Measurements from ENCODE around the gene CDK16. TPM values are rescaled to one million over a fixed set of nuclear protein-coding genes. Genes with fewer than 3 reads are reported as not detected.

Gene CDK16
- total and polyA plus RNA-seq, 9 of the 15 experiments (the other 6 are each of a cell fraction or from before 2014, with no cell fraction given) = 3.9 to 104 (median 57.5) TPM

DNA sequence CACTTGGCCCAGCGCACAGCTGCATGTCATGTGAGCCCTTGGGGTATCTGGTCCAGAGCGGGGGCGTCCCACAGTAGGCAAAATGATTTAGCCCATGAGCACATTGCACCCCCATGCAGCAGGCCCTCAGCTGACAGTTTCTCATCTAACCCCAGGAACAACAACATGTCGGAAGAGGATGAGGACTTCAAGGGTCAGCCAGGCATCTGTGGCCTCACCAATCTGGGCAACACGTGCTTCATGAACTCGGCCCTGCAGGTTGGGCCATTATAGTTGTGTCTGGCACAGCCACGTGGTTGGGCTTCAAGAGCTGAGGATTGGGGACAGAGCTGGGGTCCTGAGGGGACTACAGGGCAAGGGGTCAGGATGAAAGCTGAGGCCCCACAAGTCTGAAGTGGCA lies 22.1 kb downstream of the CDK16 start:
- TF ChIP-seq, protein P1, sequence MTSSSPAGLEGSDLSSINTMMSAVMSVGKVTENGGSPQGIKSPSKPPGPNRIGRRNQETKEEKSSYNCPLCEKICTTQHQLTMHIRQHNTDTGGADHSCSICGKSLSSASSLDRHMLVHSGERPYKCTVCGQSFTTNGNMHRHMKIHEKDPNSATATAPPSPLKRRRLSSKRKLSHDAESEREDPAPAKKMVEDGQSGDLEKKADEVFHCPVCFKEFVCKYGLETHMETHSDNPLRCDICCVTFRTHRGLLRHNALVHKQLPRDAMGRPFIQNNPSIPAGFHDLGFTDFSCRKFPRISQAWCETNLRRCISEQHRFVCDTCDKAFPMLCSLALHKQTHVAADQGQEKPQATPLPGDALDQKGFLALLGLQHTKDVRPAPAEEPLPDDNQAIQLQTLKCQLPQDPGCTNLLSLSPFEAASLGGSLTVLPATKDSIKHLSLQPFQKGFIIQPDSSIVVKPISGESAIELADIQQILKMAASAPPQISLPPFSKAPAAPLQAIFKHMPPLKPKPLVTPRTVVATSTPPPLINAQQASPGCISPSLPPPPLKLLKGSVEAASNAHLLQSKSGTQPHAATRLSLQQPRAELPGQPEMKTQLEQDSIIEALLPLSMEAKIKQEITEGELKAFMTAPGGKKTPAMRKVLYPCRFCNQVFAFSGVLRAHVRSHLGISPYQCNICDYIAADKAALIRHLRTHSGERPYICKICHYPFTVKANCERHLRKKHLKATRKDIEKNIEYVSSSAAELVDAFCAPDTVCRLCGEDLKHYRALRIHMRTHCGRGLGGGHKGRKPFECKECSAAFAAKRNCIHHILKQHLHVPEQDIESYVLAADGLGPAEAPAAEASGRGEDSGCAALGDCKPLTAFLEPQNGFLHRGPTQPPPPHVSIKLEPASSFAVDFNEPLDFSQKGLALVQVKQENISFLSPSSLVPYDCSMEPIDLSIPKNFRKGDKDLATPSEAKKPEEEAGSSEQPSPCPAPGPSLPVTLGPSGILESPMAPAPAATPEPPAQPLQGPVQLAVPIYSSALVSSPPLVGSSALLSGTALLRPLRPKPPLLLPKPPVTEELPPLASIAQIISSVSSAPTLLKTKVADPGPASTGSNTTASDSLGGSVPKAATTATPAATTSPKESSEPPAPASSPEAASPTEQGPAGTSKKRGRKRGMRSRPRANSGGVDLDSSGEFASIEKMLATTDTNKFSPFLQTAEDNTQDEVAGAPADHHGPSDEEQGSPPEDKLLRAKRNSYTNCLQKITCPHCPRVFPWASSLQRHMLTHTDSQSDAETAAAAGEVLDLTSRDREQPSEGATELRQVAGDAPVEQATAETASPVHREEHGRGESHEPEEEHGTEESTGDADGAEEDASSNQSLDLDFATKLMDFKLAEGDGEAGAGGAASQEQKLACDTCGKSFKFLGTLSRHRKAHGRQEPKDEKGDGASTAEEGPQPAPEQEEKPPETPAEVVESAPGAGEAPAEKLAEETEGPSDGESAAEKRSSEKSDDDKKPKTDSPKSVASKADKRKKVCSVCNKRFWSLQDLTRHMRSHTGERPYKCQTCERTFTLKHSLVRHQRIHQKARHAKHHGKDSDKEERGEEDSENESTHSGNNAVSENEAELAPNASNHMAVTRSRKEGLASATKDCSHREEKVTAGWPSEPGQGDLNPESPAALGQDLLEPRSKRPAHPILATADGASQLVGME (CRISPR knock-in tag; IDR thresholded peaks at IDR 0.05) = no peak
- no peak for TF ChIP-seq MTA3 (IDR thresholded peaks at IDR 0.05; ENCODE audit: borderline replicate concordance)
- no peak for TF ChIP-seq GABPB1 (CRISPR knock-in tag; IDR thresholded peaks at IDR 0.05)
- TF ChIP-seq NCOA6 (IDR thresholded peaks at IDR 0.05) = no peak
- no peak for TF ChIP-seq ZNF311 (CRISPR knock-in tag; IDR thresholded peaks at IDR 0.05)
- no TSS peak for BruUV-seq (replicated peaks)
- Histone ChIP-seq H3K27ac (ENCODE audit: extremely low read depth, low read depth, low read length) (no peak overlapping the region), H3K27me3 (ENCODE audit: control insufficient read depth in 2 of 2, insufficient read depth in 2 of 2, low read length in 2 of 2) (no peaks in the 10 kb centered on the region; a peak in 1 of 5 replicates), H3K79me2 (ENCODE audit: control insufficient read depth, insufficient read depth, low read length) (peaks cover 8% of the 10 kb centered on the region; the same call in 1 of the 3 replicates), H3K9me1 (ENCODE audit: control insufficient read depth, insufficient read depth, low read length) (no peaks in the 10 kb centered on the region), H3K4me1 (replicated peaks in 1 of 2; ENCODE audit: control insufficient read depth in 2 of 2, insufficient read depth in 2 of 2, low read length in 2 of 2) (no peaks in the 10 kb centered on the region), H2AFZ (ENCODE audit: low read depth, low read length) (no peak overlapping the region), H3K9me3 (replicated peaks; ENCODE audit: control insufficient read depth, insufficient read depth, low read depth, low read length) (no peaks in the 10 kb centered on the region), H3K36me3 (ENCODE audit: control insufficient read depth, insufficient read depth, low read length) (no peaks in the 10 kb centered on the region; the same call in 2 of the 3 replicates), H4K20me1 (replicated peaks; ENCODE audit: control insufficient read depth, insufficient read depth, low read length) (no peaks in the 10 kb centered on the region), H3K9ac (ENCODE audit: insufficient read depth in 1 of 2, low read depth in 2 of 2, low read length in 2 of 2) (no peak overlapping the region), H3K4me2 (ENCODE audit: insufficient read depth, low read length) (no peak overlapping the region), H3K4me3 (no peak overlapping the region)
- CTCF ChIA-PET (ENCODE audit: low intra/inter-chr PET ratio) = no interaction called here
- in situ Hi-C loops (cut with MboI) = no loop called here
- FAIRE-seq (no peak), DNase-seq (ENCODE audit: extremely low read depth in 1 of 4, low spot score in 3 of 4) (no peak), ATAC-seq (no peak)
- intact Hi-C loops (cut with micrococcal nuclease) = no loop called here
- POLR2A ChIA-PET = interaction anchor here (0.7 kb wide), 1 partner anchor 289 kb away, joined by 3 read pairs; no protein-coding TSS in a partner anchor
- 88% methylated on average over 5 of the region's 7 CpGs for WGBS (ENCODE audit: insufficient coverage, low coverage, missing lambda C conversion rate)
